22Rv1 (cell line): ENCODE measurements around the gene SPAG6.

Experiments
- CTCF ChIP-seq: fragments of 450-650 bp; IDR thresholded peaks from 2 replicates; pipeline ENCODE4 v1.5.1; 2017; ENCODE audit warnings: mild to moderate bottlenecking
- ZFX ChIP-seq: fragments of 450-650 bp; IDR thresholded peaks from 2 replicates; pipeline ENCODE4 v1.6.1; 2017; ENCODE audit warnings: antibody characterized with exemption, borderline replicate concordance

GRCh38 chr10:22456486-22456885 is 111.2 kb downstream of the SPAG6 start:
- TF ChIP-seq CTCF (no peak), ZFX (no peak)
